Right renal pelvis (tissue), 4 donors: ENCODE results near the gene SERP2. TPM values are rescaled to one million over a fixed set of nuclear protein-coding genes. Genes with fewer than 3 reads are reported as not detected.

Experiments
- DNase-seq, 4 donors: peaks; one replicate each; pipeline ENCODE4 v3.0.0-alpha.2; 2013; ENCODE audit warnings: low read depth in 4 of 4, low spot score in 3 of 4, missing footprints in 1 of 4
- polyA plus RNA-seq, 4 donors: library from polyadenylated mRNA; unstranded; fragments of 120-200 nt; gene quantifications; one replicate each; pipeline ENCODE4 v1.2.1, GENCODE V29; 2013; ENCODE audit not compliant: insufficient read length in 4 of 4

SERP2 gene
- polyA plus RNA-seq, 4 donors, result 9.9 to 10.5 (median 10.2) TPM

DNA sequence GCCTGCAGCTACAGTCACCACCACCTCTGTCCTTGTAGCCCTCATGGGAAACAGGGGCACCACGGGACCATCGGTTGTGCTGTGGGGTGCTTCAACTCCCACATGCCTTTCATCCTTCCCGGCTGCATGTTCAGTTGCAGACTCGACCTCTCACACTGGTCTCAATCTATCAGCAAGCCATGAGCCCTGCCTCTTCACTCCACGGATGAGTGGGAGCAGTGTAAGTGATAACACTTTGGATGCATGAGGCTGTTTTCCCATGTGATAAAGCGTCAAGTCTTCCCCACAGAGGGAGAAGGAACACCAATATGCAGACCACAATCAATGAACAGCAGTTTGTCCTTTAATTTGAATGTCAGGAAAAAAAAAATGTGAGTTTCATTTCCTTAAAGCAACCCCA, 12.2 kb downstream of the SERP2 start:
- DNase-seq, result no peak

- no peak for DNase-seq
These were observed 13.4 kb downstream of the SERP2 start for GRCh38 chr13:44386913-44387556.

DNA sequence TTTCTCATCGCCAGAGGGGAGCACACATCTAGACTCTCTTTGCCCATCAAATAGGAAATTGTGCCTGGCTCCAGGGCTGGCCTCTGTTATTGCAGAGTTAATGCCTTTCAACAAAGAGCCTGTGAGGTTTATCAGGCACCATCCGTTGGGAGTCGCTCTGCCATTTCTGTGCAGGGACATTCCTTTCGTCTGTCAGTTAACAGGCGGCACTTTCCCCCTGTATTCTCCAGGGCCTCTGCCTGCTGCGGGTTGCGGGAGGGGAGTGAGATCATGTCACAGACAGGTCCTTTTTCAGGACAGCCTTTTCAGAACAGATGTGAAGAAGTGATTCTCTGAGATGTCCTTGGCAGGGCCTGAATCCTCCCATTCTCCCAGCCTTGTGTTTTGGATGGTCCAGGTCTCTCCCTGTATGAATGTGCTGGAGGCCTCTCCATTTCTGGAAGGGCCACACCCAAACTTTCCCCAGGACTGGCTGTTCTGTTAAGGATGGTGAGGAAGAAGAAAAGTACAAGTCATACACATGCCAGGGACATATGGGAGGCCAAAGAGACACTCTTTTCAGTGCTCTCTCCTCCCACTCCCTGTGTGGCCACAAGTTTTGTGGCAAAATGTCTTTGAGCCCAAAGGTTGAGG, 14.9 kb downstream of the SERP2 start:
- no peak for DNase-seq

DNA sequence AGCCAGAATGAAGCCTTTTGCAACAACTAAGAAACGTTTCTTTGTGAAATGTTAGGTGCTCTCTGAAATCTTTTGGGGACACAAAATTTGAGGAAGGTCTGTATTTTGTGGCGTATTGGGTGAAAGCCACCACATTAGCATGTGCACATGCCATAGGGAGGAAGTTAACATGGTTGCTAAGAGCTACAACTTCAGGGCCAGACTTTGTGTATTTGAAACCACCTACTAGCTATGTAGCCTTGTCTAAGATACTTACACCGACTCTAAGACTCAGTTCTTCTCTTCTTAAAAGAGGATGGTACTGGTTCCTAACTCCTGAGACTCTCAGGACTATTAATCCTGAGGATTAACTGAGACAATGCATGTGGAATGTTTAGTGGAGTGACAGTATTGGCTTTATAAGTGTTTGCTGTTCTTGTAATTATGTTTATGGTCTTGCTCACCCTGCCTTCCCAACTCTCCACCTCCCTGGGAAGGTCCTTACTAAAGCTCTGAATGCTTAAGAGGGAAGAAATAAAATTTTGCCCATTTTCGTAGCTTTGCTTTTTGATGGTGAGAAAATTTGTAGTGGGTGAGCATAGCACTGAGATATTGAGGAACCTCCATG, 15.5 kb downstream of the SERP2 start:
- DNase-seq, result no peak

- DNase-seq, result no peak
These were observed 16.3 kb downstream of the SERP2 start for GRCh38 chr13:44389876-44390275.

- DNase-seq, result no peak
These were observed 19.8 kb downstream of the SERP2 start for GRCh38 chr13:44393391-44393790.

DNA sequence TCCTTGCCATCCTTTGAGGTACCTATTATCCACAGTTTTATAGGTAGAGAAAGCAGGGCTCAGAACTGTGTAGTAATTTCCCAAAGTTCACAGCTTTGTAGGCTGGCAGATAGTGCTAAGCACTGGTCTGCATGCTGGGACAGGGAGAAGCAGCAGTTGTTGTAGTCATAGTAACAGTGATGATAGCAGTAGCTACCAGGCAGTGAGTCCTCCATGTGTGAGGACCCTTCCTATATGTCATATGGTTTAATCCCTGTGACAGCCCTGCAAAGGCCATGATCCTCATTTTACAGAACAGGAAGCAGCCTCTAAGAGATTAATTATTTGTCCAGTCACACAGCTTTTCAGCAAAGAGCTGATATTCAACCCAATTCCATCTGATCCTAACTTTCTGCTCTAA, 21.0 kb downstream of the SERP2 start:
- no peak for DNase-seq

DNA sequence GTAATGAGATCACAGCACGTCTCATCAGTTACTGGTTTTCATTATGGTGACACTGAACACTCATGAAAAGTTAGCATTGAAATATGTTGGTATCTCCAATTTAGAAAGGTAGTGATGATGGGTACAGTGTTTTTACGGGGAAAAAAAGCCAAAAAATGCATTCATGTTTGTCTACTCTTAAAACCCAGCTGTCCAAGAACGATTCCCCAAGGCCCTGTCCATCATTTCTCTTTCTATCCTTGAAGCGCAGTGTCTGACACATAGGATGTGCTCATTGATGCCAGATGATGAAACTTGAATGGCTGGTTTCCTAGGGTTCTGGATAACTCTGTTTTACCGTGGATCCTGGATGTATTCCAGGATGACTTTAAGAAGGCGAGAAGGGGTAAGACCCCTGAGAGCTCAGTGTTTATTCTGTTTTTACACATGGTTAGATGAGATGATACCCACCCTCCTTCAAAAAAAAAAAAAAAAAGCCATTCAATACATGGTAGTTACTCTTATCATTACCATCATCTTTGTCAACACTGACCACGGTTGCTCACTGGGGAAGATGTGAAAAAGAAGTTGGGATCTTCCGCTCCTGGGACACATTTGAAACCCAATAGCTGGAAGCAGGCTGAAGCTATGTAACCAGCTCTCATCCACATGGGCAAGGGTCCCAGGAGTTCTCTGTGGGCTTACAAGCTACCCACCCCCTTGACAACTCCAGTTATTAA, 22.5 kb downstream of the SERP2 start:
- DNase-seq, result no peak

GRCh38 chr13:44396701-44397580, 23.3 kb downstream of the SERP2 start:
- no peak for DNase-seq

- no peak for DNase-seq
These were observed 24.2 kb downstream of the SERP2 start for GRCh38 chr13:44397766-44398223.

DNA sequence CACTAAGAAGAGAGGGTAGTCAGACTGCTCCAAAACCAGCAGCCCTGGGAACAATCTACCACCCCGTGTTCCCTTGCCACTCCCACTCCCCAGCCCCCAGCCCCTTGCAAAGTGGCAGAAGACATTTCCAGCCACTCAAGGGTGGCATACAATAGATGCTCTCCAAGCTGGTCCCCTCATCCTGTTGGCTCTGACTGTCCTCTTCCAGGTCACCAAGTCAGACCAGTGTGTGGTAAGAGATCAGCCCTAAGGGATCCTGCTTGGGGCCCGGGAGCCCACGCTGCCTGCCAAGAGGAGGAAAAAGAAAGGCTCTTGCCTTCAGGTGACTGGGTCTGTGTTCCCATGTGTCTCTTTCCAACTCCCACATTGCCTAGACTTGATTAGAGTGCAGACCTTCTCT, 25.0 kb downstream of the SERP2 start:
- DNase-seq, result no peak

- no peak for DNase-seq
These were observed 25.4 kb downstream of the SERP2 start for GRCh38 chr13:44399074-44399473.

GRCh38 chr13:44400736-44401135, 27.1 kb downstream of the SERP2 start:
- no peak for DNase-seq

DNA sequence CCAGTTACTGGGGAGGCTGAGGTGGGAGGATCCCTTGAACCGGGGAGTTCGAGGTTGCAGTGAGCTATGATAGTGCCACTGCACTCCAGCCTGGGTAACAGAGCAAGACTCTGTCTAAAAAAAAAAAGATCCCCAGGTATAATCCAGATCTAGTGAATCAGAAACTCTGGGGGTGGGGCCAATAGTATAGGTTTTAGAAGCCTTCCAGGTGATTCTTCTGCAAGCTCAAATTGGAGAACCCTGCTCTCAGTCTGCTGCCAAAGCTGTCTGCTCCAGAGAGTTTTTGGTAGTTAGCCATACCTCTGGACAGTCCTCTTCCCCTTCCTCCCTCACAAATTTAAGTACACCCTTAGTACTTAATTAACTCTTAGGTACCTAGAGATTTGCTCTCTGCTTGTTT, 28.0 kb downstream of the SERP2 start:
- DNase-seq, result no peak

GRCh38 chr13:44402899-44403445, 29.3 kb downstream of the SERP2 start:
- no peak for DNase-seq

DNA sequence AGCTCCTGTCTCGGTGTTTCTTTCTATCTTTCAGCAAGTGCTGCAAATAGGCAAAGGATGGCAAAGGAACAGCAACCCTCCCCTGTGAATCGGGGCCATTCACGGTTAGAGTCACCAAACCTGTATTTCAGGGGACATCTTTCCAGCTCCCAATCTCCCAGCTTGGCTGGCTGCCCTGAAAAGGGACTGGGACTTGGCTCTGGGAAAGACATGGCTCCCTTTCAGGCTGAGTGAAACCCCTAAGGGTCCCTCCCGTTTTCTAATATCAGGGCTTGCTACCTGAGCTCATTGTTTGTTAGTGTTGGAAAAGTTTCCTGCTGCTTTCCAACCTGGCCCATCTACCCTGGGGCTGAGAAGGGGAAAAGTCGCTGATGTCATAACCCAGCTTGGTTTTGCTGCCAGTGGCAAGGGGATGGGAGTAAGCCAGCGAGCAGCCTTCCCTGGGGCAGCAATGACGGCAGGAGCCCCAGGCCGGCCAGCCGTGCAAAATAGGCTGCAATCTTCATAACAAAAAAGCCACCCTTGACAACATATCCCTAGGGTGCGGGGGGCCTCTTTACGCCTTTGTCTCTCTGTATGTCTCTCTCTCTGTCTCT, 29.9 kb downstream of the SERP2 start:
- DNase-seq, result no peak

DNA sequence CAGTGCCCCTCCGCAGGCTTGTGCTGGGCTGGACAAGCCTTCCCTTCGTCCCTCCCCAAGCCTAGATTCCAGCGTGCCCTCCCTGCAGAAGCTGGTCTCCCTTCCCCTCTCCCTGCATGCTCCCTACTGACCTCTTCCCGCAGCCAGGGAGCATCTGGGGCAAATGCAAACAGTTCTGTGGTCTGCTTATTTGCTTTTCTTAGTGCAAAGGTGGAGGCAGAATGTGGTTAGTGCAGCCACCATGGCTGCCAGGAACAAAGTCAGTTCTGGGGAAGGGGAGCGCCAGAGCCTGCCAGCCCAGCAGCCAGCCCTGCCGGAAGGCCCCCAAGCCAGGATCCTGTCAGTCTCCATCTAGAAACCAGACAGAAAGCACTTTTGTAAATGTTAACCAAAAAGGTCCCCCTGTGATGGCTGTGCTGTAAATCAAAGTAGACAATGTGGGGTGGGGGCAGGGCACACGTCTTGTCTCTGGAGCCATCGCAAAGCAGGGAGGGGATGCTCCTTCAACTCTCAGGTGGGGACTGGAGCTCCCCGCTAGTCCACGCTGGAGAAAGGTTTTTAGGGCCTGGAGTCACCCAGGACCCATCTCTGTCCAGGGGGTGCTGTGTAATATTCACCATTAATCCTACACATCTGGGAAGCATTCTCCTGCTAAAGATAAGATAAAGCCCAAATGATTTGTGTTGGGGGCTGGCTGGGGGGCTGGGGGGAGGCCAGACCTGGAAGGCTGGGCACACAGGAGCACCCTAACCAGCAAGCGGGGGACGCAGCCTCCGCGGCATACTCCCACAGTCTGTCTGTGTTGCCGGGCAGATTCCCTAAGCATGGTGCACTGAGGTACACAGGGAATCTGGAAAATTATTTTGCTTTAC, 30.9 kb downstream of the SERP2 start:
- no peak for DNase-seq

DNA sequence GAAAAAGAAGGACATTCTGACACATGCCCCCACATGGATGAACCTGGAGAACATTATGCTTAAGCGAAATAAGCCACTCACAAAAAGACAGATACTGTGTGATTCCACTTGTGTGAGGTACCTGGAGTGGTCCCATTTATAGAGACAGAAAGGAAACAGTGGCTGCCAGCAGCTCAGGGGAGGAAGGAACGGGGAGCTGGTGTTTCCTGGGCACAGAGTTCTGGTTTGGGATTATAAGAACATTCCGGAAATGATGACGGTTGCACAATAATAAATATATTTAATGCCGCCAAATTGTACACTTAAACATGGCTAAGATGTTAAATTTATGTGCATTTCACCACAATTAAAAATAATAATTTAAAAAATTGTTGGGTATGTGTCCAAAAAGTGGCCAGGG, 33.0 kb downstream of the SERP2 start:
- DNase-seq, result no peak

- no peak for DNase-seq
These were observed 33.8 kb downstream of the SERP2 start for GRCh38 chr13:44407379-44407778.
